ENCODE results near the gene IGSF21. TPM values are rescaled to one million over a fixed set of nuclear protein-coding genes. Genes with fewer than 3 reads are reported as not detected.

IGSF21 gene
- polyA plus RNA-seq, 1 experiment: not detected

DNA sequence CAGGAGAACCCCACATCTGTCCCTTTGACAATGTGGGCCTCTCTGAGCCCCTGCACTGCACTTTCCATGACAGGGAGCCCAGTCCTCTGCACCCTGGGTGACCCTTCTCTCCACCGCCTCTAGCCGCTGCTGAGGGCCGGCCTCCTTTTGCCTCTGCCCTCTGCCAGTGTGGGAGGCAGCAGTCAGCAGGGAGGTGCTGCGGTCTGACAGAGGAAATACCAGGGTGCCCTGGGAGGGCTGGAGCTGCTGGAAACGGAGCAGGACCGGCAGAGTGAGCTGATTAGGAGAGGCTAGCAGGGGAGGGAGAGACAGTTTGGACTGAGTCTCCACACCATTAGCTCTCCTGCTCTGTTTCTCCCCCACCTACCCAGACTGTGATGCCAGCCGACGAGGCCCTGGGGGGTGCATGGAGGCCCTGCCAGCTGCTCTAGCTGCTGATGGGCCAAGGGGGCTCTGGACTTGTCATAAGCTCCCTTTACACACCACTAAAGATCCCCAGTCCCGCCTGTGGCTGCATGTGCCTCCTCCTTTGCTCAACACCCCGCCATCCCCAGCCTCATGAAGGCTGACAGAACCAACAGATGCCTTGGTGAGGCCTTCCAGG lies 202.1 kb downstream of the IGSF21 start:
- CTCF ChIA-PET: no interaction called here
- H3K9me3 ChIP-seq (ENCODE audit: control insufficient read depth, insufficient read depth, low read length): peaks cover 29% of the 10 kb centered on the region
- H3K4me3 ChIP-seq (ENCODE audit: low read depth, low read length): no peak overlapping the region
- no peaks in the 10 kb centered on the region for H3K27me3 ChIP-seq (ENCODE audit: control insufficient read depth, insufficient read depth, low read length)
- no peak overlapping the region for H3K27ac ChIP-seq (ENCODE audit: low read depth, low read length)
- POLR2A ChIA-PET: no interaction called here
- TF ChIP-seq, protein P1, sequence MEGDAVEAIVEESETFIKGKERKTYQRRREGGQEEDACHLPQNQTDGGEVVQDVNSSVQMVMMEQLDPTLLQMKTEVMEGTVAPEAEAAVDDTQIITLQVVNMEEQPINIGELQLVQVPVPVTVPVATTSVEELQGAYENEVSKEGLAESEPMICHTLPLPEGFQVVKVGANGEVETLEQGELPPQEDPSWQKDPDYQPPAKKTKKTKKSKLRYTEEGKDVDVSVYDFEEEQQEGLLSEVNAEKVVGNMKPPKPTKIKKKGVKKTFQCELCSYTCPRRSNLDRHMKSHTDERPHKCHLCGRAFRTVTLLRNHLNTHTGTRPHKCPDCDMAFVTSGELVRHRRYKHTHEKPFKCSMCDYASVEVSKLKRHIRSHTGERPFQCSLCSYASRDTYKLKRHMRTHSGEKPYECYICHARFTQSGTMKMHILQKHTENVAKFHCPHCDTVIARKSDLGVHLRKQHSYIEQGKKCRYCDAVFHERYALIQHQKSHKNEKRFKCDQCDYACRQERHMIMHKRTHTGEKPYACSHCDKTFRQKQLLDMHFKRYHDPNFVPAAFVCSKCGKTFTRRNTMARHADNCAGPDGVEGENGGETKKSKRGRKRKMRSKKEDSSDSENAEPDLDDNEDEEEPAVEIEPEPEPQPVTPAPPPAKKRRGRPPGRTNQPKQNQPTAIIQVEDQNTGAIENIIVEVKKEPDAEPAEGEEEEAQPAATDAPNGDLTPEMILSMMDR (IDR thresholded peaks at IDR 0.05; ENCODE audit: low read depth, low read length): no peak
- no peak for DNase-seq (ENCODE audit: low read depth, low spot score)

DNA sequence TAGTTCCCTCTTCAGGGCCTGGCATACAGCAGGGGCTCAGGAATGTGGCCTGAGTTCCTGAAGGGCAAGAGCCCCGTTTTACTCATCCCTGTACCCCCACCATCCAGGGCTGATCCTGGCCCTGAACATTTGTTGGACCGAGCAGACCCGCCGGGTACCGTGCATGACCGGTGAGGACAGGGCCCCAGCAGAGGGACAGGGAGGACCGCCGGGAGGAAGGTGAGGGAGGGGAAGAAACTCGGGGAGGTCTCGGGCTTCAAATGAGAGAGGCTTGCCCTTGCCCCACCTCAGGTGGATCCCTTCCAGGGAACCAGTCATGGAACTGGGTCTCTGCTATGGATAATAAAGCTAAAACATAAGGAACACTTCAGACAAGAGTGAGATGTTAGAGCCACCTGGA lies 205.4 kb downstream of the IGSF21 start:
- POLR2A ChIA-PET: no interaction called here

DNA sequence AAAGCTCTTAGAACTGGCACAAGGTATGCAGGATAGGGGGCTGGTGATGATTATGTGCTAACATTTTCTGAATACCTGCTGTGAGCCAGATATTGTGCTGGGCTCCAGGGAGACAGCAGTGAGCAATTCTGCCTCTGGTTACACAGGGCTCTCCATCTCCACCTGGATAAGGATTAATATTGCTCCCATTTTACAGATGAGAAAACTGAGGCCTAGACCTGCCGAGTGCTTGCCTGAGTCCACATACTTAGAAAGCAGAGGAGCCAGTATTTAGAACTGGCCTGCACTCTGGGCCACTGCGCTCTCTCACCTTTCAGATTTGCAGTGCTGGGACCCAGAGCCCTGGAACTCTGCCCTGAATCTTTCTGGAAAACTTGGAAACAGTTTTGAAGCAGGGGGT lies 205.9 kb downstream of the IGSF21 start:
- Histone ChIP-seq H3K27me3 (ENCODE audit: control insufficient read depth, insufficient read depth, low read length) (no peaks in the 10 kb centered on the region), H3K9me3 (ENCODE audit: control insufficient read depth, insufficient read depth, low read length) (peaks cover 28% of the 10 kb centered on the region), H3K4me3 (ENCODE audit: low read depth, low read length) (no peak overlapping the region), H3K27ac (ENCODE audit: low read depth, low read length) (no peak overlapping the region)
- ChIA-PET POLR2A (no interaction called here), CTCF (interaction anchor here (0.6 to 1.0 kb wide), 2 partner anchors 13 to 171 kb away, joined by 3 read pairs; no protein-coding TSS in a partner anchor)
- DNase-seq (ENCODE audit: low read depth, low spot score): no peak
- TF ChIP-seq, protein P1 (IDR thresholded peaks at IDR 0.05; ENCODE audit: low read depth, low read length): no peak

More for the DNA sequence above, 205.4 kb downstream of the IGSF21 start:
- DNase-seq (ENCODE audit: low read depth, low spot score): no peak
- Histone ChIP-seq H3K4me3 (ENCODE audit: low read depth, low read length) (no peak overlapping the region), H3K27me3 (ENCODE audit: control insufficient read depth, insufficient read depth, low read length) (no peaks in the 10 kb centered on the region), H3K27ac (ENCODE audit: low read depth, low read length) (no peak overlapping the region), H3K9me3 (ENCODE audit: control insufficient read depth, insufficient read depth, low read length) (peaks cover 24% of the 10 kb centered on the region)
- TF ChIP-seq, protein P1 (IDR thresholded peaks at IDR 0.05; ENCODE audit: low read depth, low read length): no peak
- CTCF ChIA-PET: no interaction called here

DNA sequence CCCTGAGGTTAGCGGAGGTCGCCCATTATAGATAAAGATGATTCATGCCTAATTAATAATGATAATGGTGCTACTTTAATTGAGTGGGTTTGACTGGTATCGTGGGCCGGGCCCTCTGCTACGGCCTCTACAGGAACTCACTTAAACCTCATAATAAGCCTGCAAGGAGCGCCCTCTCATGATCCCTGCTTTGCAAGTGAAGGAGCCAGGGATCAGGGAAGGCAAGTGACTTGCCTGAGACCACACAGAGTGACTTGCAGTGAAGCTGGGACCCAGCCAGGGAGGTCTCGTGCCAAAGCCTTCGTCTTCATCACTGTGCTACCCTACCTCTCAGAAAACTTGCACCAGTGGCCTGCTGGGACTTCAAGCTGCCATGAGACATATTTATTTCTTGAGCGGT lies 206.8 kb downstream of the IGSF21 start:
- TF ChIP-seq, protein P1 (IDR thresholded peaks at IDR 0.05; ENCODE audit: low read depth, low read length): no peak
- Histone ChIP-seq H3K27ac (ENCODE audit: low read depth, low read length) (no peak overlapping the region), H3K9me3 (ENCODE audit: control insufficient read depth, insufficient read depth, low read length) (peaks cover 21% of the 10 kb centered on the region), H3K4me3 (ENCODE audit: low read depth, low read length) (no peak overlapping the region), H3K27me3 (ENCODE audit: control insufficient read depth, insufficient read depth, low read length) (no peaks in the 10 kb centered on the region)
- POLR2A ChIA-PET: no interaction called here
- CTCF ChIA-PET: interaction anchor here (0.6 to 1.0 kb wide), 2 partner anchors 14 to 171 kb away, joined by 3 read pairs; no protein-coding TSS in a partner anchor
- DNase-seq (ENCODE audit: low read depth, low spot score): no peak

DNA sequence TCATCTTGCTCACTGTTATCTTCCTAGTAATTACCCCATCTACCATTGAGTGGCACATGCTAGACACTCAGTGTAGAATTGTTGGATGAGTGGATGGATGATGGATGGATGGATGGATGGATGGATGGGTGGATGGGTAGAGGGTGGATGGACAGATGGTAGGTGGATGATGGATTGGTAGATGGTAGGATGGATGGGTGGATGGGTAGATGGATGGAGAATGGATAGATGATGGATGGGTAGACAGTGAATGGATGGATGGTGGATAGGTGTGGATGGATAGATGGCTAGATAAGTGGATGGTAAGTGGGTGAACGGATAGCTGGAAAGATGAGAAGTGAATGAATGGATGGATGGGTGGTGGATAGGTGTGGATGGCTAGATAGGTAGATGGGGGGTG lies 207.9 kb downstream of the IGSF21 start:
- TF ChIP-seq, protein P1 (IDR thresholded peaks at IDR 0.05; ENCODE audit: low read depth, low read length): no peak
- H3K27ac ChIP-seq (ENCODE audit: low read depth, low read length): no peak overlapping the region
- ChIA-PET CTCF (no interaction called here), POLR2A (no interaction called here)
- H3K27me3 ChIP-seq (ENCODE audit: control insufficient read depth, insufficient read depth, low read length): no peaks in the 10 kb centered on the region
- no peak overlapping the region for H3K4me3 ChIP-seq (ENCODE audit: low read depth, low read length)
- peaks cover 16% of the 10 kb centered on the region for H3K9me3 ChIP-seq (ENCODE audit: control insufficient read depth, insufficient read depth, low read length)
- DNase-seq (ENCODE audit: low read depth, low spot score): no peak
